Right renal pelvis (tissue), 4 donors: ENCODE data around the gene KCTD15. TPM values are rescaled to one million over a fixed set of nuclear protein-coding genes. Genes with fewer than 3 reads are reported as not detected.
A peak's percentile ranks its signal among the peaks of the same experiment; 100 is the strongest.
"Not testable (repeated sequence)": the region's sequence is repeated elsewhere in the genome, so short reads cannot be mapped to it uniquely, and the experiment has no call there.

Source experiments
- DNase-seq, 4 donors: peaks; one replicate each; pipeline ENCODE4 v3.0.0-alpha.2; 2013; ENCODE audit warnings: low read depth in 4 of 4, low spot score in 3 of 4, missing footprints in 1 of 4
- polyA plus RNA-seq, 4 donors: library from polyadenylated mRNA; unstranded; fragments of 120-200 nt; gene quantifications; one replicate each; pipeline ENCODE4 v1.2.1, GENCODE V29; 2013; ENCODE audit not compliant: insufficient read length in 4 of 4

The KCTD15 gene
- polyA plus RNA-seq, 4 donors = 47.0 to 67.6 (median 47.8) TPM

GRCh38 chr19:33812388-33813330 is 16.0 kb downstream of the KCTD15 start:
- no peak for DNase-seq

GRCh38 chr19:33813391-33814101 is 16.9 kb downstream of the KCTD15 start:
- DNase-seq = no peak

GRCh38 chr19:33814181-33815165 is 17.8 kb downstream of the KCTD15 start:
- DNase-seq = no peak

GRCh38 chr19:33815380-33816340 is 19.0 kb downstream of the KCTD15 start:
- DNase-seq = no peak

- no peak for DNase-seq
Measured at GRCh38 chr19:33818411-33818810, 21.7 kb downstream of the KCTD15 start.

GRCh38 chr19:33819078-33819477 is 22.4 kb downstream of the KCTD15 start:
- not testable (repeated sequence) for DNase-seq

GRCh38 chr19:33819506-33819879 is 22.8 kb downstream of the KCTD15 start:
- DNase-seq = no peak

- DNase-seq = peak in 1 of 4 donors; percentile 23
Measured at GRCh38 chr19:33819880-33820781, 23.5 kb downstream of the KCTD15 start.

GRCh38 chr19:33821871-33822270 is 25.2 kb downstream of the KCTD15 start:
- DNase-seq = no peak

- no peak for DNase-seq
Measured at GRCh38 chr19:33823341-33823740, 26.7 kb downstream of the KCTD15 start.

- no peak for DNase-seq
Measured at GRCh38 chr19:33825556-33825955, 28.9 kb downstream of the KCTD15 start.

GRCh38 chr19:33826521-33826920 is 29.9 kb downstream of the KCTD15 start:
- DNase-seq = no peak

- no peak for DNase-seq
Measured at GRCh38 chr19:33828266-33829075, 31.8 kb downstream of the KCTD15 start.

GRCh38 chr19:33830264-33830663 is 33.6 kb downstream of the KCTD15 start:
- DNase-seq = no peak

- DNase-seq = no peak
Measured at GRCh38 chr19:33831825-33832224, 35.2 kb downstream of the KCTD15 start.

- DNase-seq = no peak
Measured at GRCh38 chr19:33832633-33833032, 36.0 kb downstream of the KCTD15 start.

GRCh38 chr19:33840382-33840781 is 43.7 kb downstream of the KCTD15 start:
- DNase-seq = no peak

- no peak for DNase-seq
Measured at GRCh38 chr19:33840783-33841182, 44.1 kb downstream of the KCTD15 start.
